Renal cortical epithelial cell (primary cell): ENCODE results near the gene POT1. TPM values are rescaled to one million over a fixed set of nuclear protein-coding genes. Genes with fewer than 3 reads are reported as not detected.

Experiments used
- DNase-seq: peaks from one replicate; pipeline ENCODE4 v3.0.0-alpha.2; 2011; ENCODE audit warnings: low read depth
- total RNA-seq: library from RNA; depleted of rRNA; stranded (reverse); fragments of >200 nt; gene quantifications from 2 replicates; pipeline ENCODE4 v1.2.3, GENCODE V29; 2014

The POT1 gene
- total RNA-seq, 1 donor from 2014 or later, result 29.7 TPM

- no peak for DNase-seq
Observed at GRCh38 chr7:124808206-124808605, 121.4 kb downstream of the POT1 start.

- no peak for DNase-seq
Observed at GRCh38 chr7:124801330-124801895, 128.2 kb downstream of the POT1 start.

DNA sequence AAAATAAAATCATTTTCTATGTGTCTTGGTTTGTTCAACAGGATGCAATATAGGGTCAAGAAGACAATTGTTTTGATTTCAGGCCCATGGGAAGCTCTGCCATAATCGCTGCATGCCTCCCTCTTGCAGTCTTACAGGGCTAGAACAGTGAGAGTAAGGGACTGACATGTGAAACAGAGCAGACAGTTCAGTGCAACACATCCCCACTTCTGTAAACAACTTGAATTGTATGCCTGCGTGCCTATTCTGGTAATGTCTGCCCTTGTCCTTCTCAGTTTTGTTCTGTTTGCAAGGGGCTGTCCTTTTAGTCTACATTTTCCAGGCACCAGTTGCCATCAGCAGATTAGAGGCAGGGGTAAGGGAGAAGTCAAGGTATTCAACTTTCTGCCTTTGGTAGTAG, 129.2 kb downstream of the POT1 start:
- no peak for DNase-seq

DNA sequence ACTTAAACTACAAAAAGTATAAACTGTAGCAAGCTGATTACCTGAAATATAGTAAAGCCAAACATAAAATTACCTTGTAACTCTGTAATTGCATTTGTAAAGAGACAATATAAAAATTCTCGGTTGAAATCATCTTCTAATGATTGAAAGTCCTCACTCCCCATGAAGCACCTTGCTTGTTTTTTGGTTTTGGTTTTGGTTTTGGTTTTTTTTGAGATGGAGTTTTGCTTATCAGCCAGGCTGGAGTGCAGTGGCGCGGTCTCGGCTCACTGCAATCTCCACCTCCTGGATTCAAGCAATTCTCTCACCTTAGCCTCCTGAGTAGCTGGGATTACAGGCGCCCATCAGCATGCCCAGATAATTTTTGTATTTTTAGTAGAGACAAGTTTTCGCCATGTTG, 130.2 kb downstream of the POT1 start:
- no peak for DNase-seq

GRCh38 chr7:124796771-124797170, 132.9 kb downstream of the POT1 start:
- DNase-seq, result no peak

DNA sequence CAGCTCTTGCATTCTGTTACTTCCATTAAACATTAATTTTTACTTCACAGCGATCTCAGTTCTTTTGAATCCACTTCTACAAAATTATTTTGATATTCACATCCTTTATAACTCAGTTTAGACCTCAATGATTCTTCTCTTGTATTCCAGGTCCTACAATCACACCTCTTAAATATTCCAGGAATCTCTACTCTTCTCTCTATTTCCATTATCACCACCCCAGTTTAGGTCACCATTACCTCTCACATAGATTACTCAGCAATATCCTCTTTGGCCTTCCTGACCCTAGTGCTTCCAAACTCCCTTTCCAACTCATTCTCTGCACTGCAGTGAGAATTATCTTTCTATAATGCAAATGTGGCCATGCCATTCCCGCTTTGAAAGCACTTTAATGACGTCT, 136.9 kb downstream of the POT1 start:
- DNase-seq, result no peak

- DNase-seq, result peak; percentile 6
Observed at GRCh38 chr7:124792002-124792401, 137.6 kb downstream of the POT1 start.

DNA sequence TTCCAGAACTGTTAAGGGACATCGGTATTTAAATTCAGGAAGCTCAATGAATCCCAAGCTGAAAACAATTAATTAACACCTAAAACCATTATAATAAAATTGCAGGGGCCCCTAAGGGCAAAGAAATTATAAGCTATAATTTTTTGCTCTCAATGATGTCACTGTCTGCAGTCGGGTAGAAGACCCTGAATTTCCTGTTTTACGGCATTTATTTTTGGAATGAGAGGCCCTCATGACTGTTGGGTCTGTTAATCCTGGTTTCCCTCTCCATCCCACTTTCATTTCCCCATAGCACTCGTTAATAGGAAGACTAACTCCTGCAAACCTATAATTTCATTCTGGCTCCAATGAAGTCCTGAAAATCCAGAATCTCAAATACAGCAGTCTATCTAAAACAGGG, 138.2 kb downstream of the POT1 start:
- no peak for DNase-seq

GRCh38 chr7:124790645-124791044, 139.0 kb downstream of the POT1 start:
- DNase-seq, result no peak

DNA sequence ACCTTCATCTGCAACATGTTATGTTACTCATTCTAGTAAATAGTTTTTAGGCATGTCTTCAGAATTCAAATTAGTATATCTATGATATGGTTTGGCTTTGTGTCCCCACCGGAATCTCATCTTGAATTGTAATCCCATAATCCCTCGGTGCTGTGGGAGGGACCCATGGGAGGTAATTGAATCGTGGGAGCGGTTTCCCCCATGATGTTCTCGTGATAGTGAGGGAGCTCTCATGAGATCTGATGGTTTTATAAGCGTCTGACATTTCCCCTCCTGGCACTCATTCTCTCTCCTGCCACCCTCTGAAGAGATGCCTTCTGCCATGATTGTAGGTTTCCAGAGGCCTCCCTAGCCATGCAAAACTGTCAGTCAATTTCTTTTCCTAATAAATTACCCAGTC, 143.6 kb downstream of the POT1 start:
- DNase-seq, result no peak

- DNase-seq, result peak; percentile 47
Observed at GRCh38 chr7:124784879-124785818, 144.5 kb downstream of the POT1 start.

DNA sequence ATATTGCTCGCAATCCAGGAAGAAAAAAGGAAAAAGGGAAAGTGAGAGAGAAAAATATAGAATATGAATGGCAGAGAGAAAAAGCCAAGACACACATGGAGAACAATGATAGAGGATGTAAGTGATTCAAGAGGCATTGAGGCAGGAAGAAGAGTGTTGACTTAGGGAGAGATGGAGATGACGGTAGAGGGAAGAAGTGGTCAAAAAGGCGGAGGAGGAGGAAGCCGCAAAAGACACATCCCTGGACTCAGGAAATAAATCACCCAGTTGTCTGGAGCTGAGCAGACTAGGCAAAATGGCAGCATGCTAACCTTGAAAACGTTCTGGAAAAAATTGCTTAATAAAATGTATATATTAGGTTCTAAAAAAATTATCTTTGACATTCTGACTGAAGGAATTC, 146.4 kb downstream of the POT1 start:
- DNase-seq, result no peak

DNA sequence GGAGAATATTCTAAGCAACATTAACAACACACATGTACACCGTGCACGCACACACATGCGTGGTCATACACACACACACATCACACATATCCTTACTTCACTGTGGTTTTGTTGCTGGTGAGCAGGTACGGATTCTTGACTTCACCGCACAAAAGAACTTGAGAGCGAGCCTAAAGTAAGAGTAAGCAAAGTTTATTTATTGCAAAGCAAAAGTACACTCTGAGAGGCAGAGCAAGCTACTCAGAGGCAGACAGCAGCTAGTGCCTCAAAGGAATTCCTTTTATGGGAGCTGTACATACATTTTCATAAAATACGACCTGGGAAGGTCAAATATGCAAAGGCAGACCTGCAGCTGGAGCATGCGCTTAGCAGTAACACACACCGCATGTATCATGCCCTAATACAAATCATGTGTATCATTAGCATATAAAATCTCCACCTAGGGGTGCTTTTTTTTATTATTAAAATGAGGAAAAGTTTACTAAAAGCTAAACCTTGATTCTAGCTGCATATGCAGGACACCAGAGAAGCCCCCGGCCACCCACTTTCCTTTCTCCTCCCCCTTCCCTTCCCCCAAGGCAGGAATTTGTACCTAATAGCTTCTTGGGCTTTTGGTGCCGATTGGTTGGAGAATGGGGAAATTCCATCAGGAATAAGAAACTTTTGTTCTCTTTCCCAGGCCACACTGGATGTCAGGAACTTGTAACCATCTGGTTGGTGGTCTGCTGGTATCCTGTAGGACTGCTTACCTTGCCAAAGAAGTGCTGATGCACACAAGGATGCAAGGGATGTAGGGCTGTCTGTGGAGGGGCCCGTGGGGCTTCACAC, 147.5 kb downstream of the POT1 start:
- no peak for DNase-seq

DNA sequence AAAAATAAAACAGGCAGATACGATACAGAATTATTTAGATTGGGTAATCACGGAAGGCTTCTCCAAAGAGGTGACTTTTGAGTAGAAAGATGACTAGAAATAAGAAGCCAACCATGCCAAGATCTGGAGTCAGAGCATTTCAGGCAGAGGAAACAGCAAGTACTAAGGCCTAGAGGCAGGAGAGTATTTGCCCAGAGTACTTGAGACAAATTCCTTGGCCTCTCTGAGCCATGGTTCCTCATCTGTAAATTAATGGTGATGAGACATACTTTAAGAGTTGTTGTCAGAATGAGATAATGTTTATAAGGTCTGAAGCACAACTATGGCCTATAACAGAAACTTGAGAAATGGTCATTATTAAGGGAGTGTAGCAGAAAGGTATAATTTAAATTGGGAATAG, 148.2 kb downstream of the POT1 start:
- DNase-seq, result no peak

- no peak for DNase-seq
Observed at GRCh38 chr7:124780608-124781007, 149.0 kb downstream of the POT1 start.

GRCh38 chr7:124780056-124780455, 149.6 kb downstream of the POT1 start:
- no peak for DNase-seq

DNA sequence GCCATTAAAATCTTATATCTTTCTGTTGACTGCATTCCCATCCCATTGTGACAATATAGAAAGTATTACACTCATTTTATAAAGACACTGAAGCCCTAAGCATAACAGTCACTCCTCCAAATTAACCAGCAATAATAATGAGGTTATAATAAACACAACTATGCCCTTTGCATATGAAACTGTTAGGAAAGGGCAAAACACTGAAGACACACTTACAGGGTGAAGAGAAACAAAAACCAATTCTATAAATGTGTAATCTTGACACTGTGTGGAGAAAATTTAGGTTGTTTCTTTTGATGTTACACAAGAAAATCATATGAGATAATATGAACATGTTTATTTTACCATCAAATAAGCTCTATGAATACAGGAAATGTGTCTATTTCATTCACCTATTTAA, 150.0 kb downstream of the POT1 start:
- no peak for DNase-seq

- peak; percentile 2 for DNase-seq
Observed at GRCh38 chr7:124779194-124779593, 150.4 kb downstream of the POT1 start.

DNA sequence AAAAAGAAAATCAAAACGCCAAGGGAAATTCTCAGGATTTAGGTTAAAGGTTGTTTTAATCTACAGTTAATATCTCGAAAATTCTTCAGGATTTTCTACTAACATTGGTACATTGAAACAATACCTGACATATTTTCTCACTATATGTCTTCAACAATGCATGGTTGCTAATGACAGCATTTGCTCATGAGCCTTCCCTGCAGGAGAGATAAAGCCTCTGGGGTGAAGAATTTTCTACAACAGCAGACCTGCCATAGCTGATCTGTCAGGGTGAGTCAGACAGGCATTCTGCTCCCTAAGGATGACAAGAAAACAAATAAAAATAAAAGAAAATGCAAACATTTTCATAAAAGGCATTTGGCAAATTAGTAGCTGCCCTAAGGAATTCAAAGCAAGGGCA, 152.4 kb downstream of the POT1 start:
- no peak for DNase-seq

- DNase-seq, result no peak
Observed at GRCh38 chr7:124776153-124776552, 153.5 kb downstream of the POT1 start.

GRCh38 chr7:124775422-124775821, 154.2 kb downstream of the POT1 start:
- no peak for DNase-seq

DNA sequence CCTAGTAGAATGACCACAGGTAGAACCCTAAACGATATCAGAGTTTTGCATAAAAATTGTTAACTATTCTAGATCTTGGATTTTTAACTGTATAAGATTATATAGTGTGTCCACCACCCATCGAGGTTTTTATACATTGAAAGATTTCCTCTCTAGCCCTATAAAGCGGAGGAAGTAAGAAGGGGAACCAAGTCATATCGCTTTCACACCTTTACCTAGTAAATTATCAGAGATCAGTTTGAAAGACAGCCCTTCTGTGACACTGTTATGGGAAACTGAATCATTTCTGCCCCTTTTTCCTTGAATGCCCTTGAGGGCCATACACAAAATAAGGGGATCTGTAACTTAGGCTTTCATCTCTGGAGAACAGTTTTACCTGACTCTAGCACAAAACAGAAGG, 155.7 kb downstream of the POT1 start:
- DNase-seq, result no peak

DNA sequence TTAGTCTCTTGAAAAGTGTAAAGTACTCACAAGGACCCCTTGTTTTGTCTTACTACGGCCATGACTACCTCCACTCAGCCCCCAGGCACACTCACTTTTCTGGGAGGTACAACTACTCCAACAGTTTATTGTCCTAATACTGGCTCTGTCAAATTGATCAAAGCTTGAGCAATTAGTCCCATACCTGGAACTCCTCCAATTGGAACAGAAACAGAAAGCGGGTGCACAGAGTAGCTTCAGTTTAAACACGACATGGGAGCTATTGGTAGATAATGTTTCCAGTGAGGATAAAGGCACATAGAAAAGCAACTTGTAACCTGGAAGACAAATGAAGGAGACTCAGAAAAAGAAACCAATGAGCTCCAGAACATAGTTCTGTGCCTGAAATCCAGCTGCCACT, 156.3 kb downstream of the POT1 start:
- no peak for DNase-seq
